ENCODE measurements around the gene GLTP.
A peak's percentile ranks its signal among the peaks of the same experiment; 100 is the strongest.
"Not testable (repeated sequence)": the region's sequence is repeated elsewhere in the genome, so short reads cannot be mapped to it uniquely, and the experiment has no call there.

Gene GLTP

GRCh38 chr12:109880043-109880931 is at the start of gene GLTP:
Gene GLTP (minus strand): TSS chr12:109880541. CDS start chr12:109880374, 167 bp downstream.
- DNase-seq, result peak; percentile 71 to 91

- not testable (repeated sequence) for DNase-seq
Measured at GRCh38 chr12:109929326-109929725, 49.0 kb upstream of the GLTP start.

GRCh38 chr12:109928058-109928656 is 47.8 kb upstream of the GLTP start:
- DNase-seq, result no peak

GRCh38 chr12:109927622-109928021 is 47.3 kb upstream of the GLTP start:
- DNase-seq, result no peak

DNA sequence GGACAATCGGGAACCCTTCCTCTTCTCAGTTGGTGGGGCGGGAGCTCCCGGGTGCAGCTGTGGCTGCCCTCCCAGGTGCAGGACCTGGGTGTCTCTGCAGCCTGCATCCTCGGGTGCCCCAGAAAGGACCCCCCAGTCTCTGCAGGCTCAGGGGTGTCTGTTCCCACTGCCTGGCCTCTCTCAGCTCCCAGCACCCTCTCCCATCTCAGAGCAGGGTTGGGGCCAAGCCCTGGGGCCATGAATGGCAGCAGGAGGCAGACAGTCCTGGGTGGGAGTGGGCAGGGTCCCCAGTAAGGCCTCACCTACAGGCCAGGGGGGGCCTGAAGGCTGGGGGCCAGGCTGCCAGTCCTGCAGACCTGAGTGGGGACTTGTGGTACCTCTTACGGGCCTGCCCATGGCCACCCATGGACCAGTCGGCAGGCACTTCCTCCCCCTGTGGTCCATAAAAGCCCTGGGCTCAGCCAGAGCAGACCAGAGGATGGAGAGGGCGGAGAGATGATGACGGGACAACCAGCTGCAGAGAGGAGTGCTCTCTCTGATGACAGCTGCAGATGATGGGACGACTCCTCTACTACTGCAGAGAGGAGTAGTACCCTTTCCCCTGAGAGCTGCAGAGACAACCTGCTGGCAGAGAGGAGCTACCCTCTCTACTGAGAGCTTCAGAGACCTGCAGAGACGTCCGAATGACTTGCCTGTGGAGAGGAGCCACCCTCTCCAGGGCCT is 46.3 kb upstream of the GLTP start:
- DNase-seq, result no peak

DNA sequence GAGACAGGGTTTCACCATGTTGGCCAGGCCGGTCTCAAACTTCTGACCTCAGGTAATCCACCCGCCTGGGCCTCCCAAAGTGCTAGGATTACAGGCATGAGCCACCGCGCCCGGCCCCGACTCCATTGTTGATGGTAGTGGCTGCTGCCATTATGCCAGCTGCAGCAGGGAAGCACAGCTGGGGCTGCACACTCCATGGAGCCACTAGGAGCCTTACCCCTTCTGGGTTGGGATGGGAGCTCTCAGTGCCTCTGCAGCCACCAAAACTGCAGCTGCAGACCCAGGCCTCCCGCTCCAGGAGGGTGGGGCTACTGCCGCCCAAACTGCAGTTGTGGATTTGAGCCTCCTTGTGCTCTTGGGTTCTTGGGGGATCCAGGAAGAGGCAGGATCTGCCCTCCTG is 45.7 kb upstream of the GLTP start:
- DNase-seq, result no peak

DNA sequence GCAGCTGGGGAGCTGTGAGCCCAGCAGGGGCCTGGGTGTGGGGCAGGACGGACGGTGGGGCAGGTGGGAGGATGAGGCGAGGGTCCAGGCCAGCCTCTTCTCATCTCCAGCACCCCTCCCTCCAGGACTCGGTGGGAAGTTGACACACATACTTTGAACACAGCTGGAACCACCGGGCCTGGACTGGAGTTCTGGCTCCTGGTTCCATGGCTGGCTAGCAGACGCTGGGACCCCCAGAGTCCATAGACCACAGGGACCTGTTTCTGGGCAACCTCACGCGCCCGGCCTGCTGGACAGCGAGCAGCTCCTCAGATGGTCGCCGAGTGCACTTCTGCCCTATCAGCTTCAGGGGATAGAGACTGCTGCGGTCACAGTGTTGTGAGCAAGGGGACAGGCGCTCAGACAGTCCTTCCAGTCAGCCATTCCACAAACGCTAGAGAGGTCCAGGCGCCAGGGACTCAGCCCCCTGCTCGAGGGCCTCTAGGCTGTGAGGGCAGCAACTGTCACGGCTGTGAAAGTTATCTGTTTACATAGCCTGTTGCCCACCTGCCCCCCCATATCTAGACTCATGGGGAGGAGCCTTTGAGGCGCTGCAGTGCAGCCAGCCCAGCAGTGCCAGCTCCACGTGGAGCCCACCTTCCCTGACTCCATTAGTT is 45.0 kb upstream of the GLTP start:
- DNase-seq, result no peak

DNA sequence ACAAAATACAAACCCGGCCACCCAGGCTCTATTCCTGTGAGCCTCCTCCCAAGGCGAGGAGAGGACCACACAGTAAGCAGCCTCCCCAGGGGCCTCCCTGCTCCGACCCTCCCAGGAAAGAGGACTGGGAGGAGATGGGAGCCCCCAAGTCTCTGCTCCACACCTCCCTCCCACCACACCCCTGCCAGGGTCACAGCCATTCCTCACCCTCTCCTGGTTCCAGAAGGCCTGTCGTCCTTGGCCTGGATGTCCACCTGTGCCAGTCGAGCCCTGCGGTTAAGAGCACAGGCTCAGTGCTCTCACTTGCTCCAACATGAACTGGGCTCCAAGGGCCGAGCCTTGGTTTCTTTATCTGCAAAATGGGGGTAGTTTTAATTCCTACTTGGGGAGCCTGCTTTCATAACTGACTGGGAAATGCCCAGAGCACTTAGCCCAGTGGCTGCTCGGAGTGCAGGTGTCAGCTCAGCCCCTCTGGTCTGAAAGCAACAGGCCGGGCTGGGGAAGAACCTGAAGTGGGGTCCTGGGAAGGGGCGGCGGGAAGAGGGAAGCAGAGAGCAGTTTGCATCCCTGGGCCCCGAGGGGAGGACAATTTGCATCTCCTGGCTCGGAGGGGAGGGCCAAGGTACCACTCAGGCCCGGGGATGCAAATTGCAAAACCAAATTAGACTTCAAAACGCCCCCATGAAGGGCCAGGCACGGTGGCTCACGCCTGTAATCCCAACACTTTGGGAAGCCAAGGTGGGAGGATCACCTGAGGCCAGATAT is 43.3 kb upstream of the GLTP start:
- DNase-seq, result no peak

DNA sequence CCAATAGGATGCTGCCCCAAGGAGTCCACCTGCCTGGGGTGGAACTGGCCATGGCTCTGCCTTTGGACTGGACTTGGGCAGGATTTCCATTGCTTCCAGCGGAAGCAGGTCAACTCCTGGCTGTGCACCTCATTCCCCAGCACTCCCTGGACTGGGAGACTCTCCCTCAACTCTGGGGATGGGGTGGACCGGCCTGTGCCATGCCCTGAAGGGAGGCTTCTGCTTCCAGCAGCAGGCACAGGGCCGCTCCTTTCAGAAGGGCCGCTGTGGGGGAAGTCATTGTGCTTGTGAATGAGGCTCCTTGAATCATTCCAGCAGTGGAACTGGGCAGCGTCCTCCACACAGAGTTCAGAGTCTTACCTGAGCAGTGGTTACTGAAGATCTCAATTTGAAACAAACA is 42.7 kb upstream of the GLTP start:
- no peak for DNase-seq

- DNase-seq, result no peak
Measured at GRCh38 chr12:109921982-109922381, 41.6 kb upstream of the GLTP start.

- no peak for DNase-seq
Measured at GRCh38 chr12:109920261-109920780, 40.0 kb upstream of the GLTP start.

DNA sequence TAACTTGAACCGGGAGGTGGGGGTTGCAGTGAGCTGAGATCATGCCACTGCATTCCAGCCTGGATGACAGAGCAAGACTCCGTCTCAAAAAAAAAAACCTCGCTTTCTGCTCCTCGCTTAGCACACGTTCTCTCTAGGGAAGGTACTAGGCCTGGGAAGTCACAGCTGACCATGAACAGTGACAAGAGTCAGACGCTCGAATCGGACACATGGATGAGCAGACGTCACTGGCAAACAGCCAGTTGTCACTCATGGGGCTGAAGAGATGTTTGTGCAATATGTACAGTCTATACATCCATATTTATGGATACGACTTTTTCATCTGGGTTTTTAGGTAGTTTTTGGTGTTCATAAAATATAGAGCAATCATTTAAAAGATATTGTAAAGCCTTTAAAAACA is 39.1 kb upstream of the GLTP start:
- DNase-seq, result no peak

GRCh38 chr12:109916045-109916444 is 35.7 kb upstream of the GLTP start:
- DNase-seq, result no peak

- no peak for DNase-seq
Measured at GRCh38 chr12:109915171-109916040, 35.1 kb upstream of the GLTP start.

DNA sequence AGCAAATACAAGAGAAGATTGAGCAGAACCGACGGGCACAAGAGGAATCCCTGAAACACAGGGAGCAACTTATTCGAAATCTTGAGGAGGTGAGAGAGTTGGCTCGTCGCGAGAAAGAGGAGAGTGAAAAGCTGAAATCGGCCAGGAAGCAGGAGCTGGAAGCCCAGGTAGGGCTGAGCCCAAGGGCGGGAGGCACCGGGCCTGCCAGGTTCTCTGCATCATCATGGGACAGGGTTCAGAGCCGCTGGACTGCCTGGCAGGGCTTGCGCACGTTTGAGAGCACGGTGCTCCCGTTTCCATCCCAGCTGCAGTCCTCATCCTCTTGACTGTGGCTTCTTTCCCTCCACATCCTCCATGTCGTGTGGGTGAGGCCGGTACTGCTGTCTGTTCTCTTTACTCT is 34.1 kb upstream of the GLTP start:
- no peak for DNase-seq

DNA sequence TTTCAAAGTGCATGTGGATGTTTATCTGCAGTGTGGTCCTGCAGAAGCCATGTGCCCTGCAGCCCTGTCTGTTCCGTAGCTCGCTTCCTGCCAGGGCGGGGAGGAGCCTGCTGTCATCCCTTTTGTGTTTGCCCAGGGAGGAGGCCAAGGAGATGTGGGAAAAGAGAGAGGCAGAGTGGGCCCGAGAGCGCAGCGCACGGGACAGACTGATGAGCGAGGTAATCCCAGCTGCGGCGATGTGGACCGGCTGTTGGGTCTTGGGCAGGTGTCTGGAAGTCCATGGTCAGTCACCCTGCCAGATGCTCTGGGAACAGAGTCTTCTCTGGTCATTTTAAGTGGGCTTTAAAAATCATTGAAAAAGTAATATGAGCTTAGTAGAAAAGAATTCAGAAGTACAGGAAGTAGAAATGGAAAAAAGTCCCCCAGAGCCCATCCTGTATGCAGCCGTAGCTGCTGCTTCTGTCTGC is 32.5 kb upstream of the GLTP start:
- DNase-seq, result no peak

- DNase-seq, result no peak
Measured at GRCh38 chr12:109910969-109911348, 30.6 kb upstream of the GLTP start.

DNA sequence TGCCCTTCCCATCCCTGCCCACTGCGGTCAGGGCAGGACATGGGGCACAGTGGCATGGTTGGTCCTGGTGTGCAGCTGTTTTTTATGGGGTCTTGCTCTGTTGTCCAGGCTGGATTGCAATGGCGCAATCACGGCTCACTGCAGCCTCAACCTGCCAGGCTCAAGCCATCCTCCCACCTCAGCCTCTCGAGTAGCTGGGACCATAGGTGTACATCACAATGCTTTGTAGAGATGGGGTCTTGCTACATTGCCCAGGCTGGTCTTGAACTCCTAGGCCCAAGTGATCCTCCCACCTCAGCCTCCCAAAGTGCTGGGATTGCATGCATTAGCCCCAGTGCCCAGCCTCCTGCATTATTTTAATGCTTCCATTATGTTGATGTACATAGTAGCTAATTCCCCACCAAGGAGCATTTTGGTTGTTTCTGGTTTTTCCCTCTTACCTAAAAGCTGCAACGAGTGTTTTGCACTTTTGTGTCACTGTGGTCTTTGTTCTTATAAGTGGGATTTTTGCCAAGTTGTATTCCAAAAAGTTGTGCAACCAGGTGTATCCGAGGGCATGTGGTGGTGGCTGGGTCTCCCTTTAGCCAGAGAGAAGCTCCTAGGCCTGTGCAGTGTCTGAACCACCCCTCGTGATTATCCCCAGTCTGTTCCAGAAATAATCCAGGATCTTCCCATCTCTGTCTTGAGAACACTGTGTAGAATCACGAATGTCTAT is 30.1 kb upstream of the GLTP start:
- no peak for DNase-seq

DNA sequence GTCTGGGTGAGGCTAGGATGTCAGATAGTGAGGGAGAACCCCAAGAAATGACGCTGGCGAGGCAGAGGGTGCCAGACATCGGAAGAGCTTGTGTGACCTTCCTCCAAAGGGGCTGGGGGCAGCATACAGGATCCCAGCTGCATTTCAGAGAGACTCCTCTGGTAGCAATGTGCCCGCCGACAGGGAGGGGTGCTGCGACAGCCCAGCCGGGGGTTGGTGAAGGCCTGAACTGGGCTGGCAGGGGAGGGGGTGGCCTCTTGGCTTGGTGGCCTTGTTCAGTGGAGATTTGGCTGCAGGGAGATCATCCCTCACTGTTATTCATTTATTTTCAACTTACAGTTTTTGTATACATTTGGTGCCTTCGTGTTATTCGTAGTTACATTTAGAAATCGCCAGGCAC is 25.0 kb upstream of the GLTP start:
- no peak for DNase-seq

GRCh38 chr12:109902891-109903418 is 22.6 kb upstream of the GLTP start:
- no peak for DNase-seq

All from NCI-H1930 (cell line).